HG03460 (cell line): ENCODE measurements around the gene EFCAB12.
"Not testable (repeated sequence)": the region's sequence is repeated elsewhere in the genome, so short reads cannot be mapped to it uniquely, and the experiment has no call there.

Source experiments
- ATAC-seq: cut with Tn5 transposase; IDR thresholded peaks from one replicate; pipeline ENCODE4 v1.9.1; 2021; ENCODE audit not compliant: unreplicated experiment

The EFCAB12 gene

DNA sequence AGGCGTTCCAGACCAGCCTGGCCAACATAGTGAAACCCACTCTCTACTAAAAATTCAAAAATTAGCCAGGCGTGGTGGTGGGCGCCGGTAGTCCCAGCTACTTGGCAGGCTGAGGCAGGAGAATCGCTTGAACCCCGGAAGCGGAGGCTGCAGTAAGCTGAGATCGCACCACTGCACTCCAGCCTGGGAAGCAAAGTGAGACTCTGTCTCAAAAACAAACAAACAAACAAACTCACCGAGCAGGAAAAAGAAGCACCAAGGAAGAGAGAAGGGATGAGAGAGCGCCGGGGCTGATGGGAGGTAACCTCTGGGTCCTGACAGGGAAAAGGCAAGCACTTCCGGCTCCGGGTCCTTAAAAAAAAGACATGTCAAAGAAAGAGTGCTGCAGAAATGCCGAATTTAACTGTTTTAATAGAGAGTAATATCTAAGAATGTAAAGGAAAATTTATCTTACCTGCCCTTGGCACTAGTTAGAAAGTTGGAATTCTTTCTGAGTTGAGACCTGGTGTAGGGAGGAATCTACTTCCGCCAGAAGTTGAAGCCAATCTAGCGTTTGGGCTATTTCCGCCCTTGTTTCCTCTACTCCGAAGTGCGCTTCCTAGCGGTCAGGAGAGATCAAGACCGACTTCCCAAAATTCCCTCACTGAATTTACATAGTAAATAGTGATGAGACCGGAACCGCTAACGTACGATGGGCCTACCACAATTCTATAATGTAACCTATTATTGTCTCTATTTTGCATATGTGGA lies 29.1 kb downstream of the EFCAB12 start:
- peak; percentile 75 for ATAC-seq

DNA sequence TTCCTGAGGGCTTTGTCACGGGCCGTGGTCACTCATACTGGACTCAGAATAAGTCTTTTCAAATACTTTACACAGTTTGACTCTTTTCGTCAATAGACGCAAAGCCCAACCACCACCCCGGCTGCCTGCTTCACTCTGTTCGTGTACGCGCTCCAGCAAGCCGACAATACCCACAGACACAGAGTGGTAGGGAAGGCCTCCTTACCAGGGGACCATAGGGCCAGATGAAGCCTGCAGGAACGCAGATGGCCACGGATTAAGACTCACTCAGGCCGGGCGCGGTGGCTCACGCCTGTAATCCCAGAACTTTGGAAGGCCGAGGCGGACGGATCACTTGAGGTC lies 29.7 kb downstream of the EFCAB12 start:
- ATAC-seq, result peak; percentile 21

DNA sequence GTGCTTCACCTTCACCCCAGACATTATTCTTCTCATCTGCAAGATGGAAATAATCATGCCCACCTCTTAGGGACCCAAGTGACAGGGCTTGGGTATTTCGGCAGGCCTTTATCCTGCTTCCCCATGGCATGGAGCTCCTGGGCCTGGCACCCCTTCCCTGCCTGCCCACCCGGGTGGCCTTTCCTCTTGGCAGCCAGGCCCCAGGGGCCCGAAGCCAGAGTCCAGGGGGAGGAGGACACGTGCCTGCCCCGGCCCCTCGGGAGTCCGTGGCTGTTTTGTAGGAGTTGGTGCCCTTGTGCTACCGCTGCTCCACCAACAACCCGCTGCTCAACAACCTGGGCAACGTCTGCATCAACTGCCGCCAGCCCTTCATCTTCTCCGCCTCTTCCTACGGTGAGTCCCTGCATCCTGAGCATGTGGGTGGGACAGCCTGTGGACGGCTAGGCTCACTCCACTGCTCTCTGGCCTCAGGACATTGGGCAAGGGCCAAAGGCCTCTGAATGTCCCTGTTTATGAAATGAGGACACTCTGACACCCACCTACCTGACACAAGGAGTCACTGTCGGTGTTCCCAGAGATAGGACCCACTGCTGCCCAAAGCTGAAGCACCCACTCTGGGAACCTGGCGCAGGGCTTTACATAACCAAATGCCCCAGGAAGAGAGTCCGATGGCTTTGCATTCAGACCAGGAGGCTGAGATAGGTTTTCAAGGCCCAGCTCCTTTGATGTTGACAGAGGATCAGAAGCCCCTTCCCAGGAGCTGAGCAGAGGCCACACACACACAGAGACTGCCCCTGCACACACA lies 34.5 kb downstream of the EFCAB12 start:
- ATAC-seq, result not testable (repeated sequence)

DNA sequence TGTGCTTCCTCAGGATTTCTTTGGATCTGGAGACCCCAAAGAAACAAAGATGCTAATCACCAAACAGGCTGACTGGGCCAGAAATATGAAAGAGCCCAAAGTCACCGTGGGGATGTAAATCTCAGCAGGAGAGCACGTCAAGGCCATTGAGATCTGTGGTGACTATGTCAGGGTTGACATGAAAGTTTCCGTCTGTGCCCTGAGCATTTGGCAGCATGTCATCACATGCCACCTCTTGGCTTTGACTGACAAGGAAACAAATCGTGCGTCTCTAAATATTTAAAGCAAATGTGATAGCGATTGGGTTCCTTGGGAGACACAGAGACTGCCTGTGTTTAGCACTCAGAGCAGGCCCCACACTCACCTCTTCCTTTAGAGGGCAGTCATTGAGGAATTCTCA lies 35.2 kb downstream of the EFCAB12 start:
- no peak for ATAC-seq

DNA sequence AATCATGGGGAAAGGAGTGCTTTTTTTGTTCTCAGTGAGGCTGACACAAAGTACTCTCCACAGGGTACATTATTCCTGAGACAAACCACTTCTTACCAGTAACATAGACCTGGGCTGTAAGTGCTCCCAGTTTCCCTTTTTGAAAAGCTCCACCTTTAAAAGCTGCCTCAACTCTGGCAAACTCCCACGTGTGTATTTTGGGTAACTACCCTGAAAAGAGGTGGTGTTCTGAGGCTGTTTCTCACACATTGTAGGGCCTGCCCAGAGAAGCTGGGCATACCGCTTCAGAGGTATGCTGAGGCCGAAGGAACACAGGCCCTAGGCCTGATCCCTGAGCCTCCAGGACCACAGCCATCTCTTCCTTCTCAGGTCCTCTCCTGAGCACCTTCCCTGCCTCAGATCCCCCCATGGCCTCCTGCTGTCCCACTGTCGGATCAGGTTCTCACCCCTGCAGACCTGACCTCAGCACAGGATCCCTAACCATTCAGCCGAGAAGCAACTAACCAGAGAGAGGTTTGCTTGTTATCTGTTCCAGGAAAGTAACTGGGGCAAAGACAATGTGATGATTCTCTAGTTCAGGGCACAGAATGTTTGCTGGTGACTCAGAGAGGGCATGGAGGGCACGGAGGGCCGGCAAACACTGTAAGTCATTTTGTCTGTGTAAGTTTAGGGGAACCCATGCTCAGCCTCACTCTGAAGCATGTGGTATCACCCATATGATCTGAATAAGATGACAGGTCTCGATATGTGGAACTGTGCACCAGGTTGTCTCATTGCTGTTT lies 36.1 kb downstream of the EFCAB12 start:
- ATAC-seq, result not testable (repeated sequence)

DNA sequence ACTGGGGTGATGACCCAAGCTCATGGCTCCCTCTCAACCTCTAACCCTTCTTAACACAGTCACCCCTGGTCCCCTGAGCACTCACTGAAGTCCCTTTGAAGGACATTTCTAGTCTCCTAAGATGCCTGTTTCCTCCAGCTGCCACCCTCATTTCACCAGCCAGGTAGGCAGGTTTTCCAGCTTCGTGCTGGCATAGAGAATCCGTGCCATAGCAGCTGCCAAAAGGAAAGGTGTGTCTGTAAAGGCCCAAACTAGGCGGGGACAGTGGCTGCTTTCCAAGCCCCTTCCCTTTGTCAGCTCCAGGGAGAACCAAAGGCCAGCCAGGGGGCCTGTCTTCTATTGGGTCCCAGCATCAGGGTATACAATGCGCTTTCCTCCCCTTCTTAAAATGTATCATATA lies 36.9 kb downstream of the EFCAB12 start:
- ATAC-seq, result not testable (repeated sequence)

DNA sequence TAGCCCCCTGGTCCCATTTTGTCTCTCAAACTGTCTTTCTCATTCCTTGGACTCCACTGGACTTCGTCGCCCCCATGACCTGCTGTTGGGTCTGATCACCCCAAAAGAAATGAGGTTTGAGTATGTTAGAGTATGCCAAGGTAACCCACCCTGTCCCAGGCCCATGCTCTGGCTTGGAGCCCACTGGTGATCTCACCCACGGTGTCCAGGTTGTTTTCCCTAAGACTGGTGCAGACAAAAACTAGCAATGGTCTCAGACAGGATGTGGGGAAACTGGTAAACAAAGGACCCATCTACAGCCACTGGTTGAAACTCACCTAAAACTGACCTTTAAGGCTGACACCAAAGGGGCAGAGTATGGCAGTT lies 38.9 kb downstream of the EFCAB12 start:
- ATAC-seq, result no peak

DNA sequence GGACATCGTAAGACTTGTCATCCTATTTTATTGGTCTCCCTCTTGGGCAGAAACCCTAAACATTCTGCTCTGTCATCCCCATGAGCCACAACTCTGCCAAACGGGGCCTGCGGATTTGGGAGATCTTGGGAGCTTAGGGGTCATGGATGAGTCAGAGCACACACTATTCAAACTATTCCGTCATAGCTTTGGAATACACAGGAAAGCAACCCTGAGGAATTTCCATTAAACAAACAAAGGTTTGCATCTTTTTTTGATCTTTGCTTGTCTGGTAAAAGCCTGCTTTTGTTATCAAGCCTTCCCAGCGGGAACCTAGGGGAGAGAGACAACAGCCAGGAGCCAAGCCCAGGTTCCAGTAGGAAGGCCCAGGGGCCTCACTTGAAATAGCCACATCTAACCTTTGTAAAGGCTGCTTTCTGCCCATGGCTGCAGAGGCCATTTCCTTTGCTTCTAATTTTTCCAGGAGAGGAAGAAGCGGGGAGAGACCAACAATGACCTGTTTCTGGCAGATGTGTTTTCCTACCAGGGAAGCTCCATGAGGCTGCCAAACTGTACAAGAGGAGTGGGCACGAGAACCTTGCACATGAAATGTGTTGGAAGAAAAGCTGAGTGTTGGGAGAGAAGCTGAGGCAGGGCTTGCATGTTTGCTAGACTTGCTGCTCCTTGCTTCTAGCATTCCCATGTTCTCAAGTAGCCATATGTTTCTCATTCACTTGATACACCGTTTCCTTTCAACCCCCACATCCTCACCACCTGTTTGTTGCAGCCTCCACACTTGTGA lies 39.5 kb downstream of the EFCAB12 start:
- not testable (repeated sequence) for ATAC-seq

DNA sequence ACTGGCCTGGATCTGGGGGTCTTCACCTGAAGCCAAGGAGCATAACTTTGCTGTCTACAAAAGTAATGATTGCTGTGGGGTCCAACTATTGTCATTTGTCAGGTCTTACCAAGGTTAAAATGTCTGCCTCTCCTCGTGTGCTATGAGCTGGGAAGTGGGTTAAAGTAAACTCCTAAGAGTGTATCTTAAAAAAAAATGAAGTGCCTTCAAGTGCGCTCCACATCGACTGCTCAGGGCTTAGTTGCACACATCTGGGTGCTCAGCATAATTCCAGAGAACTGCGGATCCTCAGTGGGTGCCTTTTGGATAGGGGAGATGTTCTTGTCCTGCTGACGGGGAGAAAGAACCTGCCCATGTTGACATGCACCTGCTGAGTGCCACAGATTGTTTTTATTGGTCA lies 40.9 kb downstream of the EFCAB12 start:
- no peak for ATAC-seq

DNA sequence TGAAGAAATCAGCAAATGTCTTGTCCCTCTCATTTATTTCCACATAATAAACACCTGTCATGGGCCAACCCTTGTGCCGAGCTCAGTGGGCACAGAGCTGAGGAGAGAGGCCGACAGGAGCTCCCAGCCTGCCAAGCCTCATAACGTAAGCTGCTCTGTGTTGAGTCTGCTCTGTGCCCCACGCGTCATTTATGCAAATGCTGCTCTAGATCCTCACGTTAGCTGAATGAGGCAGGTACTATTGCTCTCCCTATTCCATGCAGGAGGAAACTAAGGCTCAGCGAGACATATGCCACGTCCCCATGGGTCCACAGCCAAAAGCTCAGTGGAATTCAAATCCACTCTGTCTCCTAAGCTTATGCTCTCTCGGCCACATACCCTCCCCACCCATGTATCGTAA lies 41.5 kb downstream of the EFCAB12 start:
- no peak for ATAC-seq

DNA sequence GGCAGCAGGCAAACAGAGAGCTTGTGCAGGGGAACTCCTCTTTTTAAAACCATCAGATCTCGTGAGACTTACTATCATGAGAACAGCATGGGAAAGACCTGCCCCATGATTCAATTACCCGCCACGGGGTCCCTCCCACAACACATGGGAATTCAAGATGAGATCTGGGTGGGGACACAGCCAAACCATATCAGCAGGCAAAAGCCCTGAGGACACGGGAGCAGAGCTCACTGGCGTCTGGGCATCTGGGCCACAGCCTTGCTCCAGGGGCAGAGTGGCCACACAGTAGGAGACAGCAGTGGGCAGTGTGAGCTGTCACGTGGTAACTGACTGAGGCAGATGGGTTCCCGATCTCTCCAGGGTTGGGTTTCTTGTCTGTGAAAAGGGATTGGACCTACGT lies 42.9 kb downstream of the EFCAB12 start:
- ATAC-seq, result not testable (repeated sequence)

DNA sequence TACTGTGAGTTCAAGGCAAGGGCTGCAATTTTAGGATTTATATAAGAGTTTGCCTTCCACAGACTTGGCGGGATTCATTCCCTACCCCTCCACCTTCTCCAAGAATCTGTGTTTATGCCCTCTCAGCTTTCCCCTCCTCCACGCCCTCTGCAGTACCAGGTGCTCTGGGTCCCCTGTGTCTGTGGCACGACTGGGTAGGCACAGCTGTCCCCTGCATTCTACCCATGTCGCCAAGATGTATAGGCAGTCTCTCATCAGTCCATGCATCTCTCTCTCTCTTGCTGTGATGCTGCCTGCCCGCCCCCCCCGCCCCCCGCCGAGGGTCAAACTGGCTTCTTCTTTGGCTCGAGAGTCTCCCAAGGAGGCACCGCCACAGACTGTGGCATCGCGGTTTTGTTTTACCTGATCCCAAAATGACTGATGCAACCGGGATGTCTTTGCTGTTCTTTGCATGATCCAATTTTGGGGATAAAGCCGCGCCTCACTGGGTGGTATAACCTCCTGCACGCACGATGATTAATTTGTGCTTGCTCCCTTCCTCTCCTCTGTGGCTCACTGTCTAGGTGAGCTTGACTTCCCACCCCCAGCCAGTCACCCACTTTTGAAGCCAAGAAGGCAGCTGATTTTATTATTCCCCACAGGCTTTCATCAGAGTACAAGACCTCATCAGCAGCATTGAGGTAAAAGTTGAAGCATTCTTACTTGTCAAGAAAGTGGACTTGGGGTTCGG lies 43.7 kb downstream of the EFCAB12 start:
- no peak for ATAC-seq

DNA sequence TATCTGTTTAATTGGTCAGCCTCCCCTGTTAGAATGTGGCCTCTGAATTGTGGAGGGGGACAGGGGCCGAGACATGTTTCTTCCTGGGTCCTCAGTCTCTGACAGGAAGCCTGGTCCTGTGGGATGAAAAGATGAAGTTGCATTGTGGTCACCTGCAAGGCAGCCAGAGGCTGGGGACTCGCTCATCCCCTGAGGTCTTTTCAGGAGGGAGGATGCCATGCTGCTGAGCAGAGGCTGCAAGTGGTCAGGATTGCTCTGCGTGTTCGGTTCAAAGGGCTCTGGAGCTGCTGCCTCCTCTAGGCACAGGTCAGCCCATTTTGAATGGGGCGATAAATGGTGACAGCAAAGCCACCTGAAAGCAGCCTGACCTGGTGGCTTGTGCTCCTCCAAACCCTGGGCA lies 44.3 kb downstream of the EFCAB12 start:
- not testable (repeated sequence) for ATAC-seq

DNA sequence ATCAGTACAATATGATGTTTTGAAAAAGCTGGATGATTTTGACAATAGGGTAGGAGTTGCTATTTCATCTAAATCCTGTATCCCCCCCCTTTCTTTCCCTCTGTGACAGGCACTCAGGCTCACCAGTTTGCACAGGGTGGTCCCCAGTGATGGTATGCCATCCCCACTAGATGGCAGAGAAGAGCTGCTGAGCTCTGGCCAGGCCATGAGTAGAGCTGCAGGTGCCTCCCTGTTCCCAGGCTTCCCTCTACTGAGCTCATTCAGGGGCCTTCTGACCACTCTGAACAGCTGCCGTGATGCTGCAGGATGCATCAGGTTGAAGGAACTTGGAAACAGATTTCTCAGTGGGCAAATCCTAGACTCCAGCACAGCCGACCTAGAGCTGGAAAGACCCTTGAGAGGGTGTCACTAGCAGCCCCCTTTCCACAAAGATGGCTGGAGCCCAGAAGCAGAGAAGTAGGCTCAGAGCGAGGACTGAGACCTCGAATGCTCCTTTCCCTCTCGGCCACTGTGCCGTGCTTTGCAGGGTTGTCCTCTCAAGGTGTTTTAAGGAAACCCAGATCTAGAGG lies 45.1 kb downstream of the EFCAB12 start:
- peak; percentile 85 for ATAC-seq

DNA sequence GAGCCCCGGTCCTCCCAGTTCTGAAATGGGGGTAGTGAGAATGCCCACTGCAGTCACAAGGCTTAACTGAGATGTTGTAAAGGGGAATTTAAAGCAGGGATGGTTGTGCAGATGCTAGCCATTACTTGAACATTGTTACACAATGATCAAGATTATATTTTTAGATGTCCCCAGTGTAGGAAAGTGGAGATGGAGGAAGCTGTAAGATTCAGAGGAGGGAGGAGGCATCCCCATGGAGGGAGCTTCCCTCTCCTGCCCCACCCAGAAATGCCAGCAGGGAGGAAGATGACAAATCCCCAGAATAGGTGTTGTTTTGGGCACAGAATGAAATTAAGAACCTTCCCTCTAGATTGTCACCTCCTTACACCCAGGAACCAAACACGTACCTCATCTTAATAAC lies 46.1 kb downstream of the EFCAB12 start:
- no peak for ATAC-seq

DNA sequence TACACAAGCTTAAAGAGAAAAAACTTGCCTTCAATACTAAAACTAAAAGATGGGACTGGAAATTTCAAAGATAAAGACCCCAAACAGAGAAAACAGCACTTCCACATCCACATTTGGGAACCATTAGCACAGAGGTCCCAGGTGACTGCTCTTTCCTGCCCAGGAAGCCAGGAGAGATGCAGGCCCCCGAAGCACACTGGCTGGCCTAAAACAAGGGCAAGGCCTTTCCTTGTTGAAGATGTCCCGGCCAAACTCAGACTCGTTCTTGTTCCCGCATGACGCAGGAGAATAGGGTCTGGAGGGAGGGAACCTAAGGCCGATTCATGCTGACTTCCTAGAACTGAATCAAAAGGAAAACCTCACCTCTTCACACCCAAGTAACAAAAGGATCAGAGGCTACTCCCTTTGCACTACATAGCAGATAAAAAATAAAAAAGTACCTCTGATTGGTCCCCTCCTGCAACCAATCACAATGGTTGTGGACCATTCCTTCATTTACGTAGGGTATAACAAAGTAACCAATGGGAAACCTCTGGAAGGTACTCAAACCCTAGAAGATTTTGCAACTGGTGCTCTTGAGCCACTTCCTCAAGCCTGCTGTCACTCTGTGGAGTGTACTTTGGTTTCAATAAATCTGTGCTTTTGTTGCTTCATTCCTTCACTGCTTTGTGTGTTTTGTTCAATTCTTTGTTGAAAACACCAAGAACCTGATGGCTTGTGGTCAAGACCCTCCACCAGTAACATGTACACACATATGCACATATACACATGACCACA lies 48.7 kb downstream of the EFCAB12 start:
- no peak for ATAC-seq

DNA sequence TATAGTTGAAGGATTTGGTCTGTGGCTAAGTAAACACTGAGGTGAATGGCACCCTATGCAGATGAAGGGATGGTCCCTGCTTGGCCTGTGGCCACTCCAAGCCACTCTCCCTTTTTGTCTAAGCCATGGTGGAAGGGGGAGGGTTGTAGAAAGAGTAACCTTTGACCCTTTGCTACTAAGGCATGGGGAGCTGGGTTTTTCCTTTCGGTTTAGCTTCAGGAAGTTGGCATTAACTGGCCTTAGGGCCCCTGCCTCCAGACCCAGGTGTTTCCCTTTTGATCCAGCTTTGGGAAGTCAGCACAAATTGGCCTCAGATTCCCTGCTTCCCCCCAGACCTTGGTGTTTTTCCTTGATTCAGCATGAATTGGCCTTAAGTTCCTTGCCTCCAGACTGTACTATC lies 49.5 kb downstream of the EFCAB12 start:
- no peak for ATAC-seq

DNA sequence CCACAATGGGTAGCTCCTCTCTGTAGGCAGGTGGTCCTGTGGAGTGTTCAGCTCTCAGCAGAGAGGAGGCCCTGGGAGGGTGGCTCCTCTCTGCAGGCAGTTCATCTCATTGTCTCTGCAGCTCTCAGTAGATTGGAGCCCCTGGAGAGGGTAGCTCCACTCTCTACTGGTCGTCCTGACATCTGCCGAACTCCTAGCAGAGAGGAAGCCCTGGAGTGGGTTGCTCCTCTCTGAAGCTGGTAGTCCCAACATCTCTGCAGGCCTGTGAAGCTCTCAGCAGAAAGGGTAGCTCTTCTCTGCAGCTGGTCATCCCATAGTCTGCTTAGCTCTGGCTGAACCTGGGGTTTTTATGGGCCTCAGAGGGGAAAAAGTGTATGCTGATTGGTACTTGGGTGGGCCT lies 50.8 kb downstream of the EFCAB12 start:
- no peak for ATAC-seq

DNA sequence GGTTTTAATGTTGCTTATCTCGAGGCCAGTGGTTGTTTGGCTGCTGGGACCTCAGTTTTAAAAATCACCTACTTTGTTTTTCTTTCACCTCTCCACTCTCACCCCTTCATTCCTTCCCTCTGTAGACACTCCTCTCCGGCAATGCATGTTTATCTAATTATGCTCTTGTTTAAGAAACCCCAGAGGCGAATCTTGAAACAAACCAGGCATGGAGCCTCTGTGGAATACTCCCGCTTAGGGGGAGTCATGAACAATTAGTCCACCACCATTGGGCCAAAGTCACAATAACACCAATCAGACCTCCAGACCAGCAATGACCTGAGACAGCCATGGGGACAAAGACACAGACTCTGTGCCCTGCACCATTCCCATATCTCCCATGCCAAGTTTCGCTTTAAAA lies 53.3 kb downstream of the EFCAB12 start:
- no peak for ATAC-seq
